Heart left ventricle (tissue), 16 donors: Measurements from ENCODE around the gene ALK. TPM values are rescaled to one million over a fixed set of nuclear protein-coding genes. Genes with fewer than 3 reads are reported as not detected.

ENCODE experiments used
- ATAC-seq, 4 donors: fragments of 200-7000 bp; cut with Tn5 transposase; one replicate each; pipeline ENCODE4 v1.9.1; 2020 to 2022; ENCODE audit warnings: moderate library complexity in 4 of 4, mild to moderate bottlenecking in 3 of 4, moderate number of reproducible peaks in 1 of 4
- DNase-seq, 5 donors: peaks; one replicate each; pipeline ENCODE4 v3.0.0-alpha.2; 2020
- H3K27ac ChIP-seq, 12 donors: fragments of 200-600 bp; sonication (generic) in 4 of 12; one replicate each; pipeline versions ENCODE4 v1.5.0 to v1.8.0; 2016 to 2022; ENCODE audit warnings: mild to moderate bottlenecking in 2 of 12
- H3K27me3 ChIP-seq, 9 donors: fragments of 200-600 bp; sonication (generic) in 2 of 9; one replicate each; pipeline versions ENCODE4 v1.5.1 to v1.8.0; 2016 to 2022; ENCODE audit warnings: mild to moderate bottlenecking in 3 of 9
- H3K36me3 ChIP-seq, 9 donors: fragments of 200-600 bp; sonication (generic) in 2 of 9; one replicate each; pipeline versions ENCODE4 v1.5.0 to v1.8.0; 2018 to 2022; ENCODE audit warnings: mild to moderate bottlenecking in 2 of 9
- H3K4me1 ChIP-seq, 12 donors: fragments of 200-600 bp; sonication (generic) in 4 of 12; one replicate each; pipeline versions ENCODE4 v1.5.0 to v1.8.0; 2016 to 2022; ENCODE audit warnings: mild to moderate bottlenecking in 3 of 12
- H3K4me3 ChIP-seq, 12 donors: fragments of 200-600 bp; sonication (generic) in 4 of 12; one replicate each; pipeline versions ENCODE4 v1.5.0 to v1.8.0; 2017 to 2022; ENCODE audit warnings: mild to moderate bottlenecking in 9 of 12, moderate library complexity in 4 of 12
- H3K9me3 ChIP-seq, 12 donors: fragments of 200-600 bp; sonication (generic) in 4 of 12; one replicate each; pipeline versions ENCODE4 v1.5.0 to v1.8.0; 2016 to 2022; ENCODE audit warnings: mild to moderate bottlenecking in 1 of 12
- CTCF ChIP-seq, 12 donors: fragments of 200-600 bp; sonication (generic) in 4 of 12; IDR thresholded peaks; one replicate each; pipeline versions ENCODE4 v1.5.0 to v1.8.0; 2018 to 2022; ENCODE audit warnings: antibody characterized with exemption in 12 of 12, mild to moderate bottlenecking in 5 of 12
- POLR2A ChIP-seq, 2 donors: fragments of 450-650 bp; IDR thresholded peaks; one replicate each; pipeline ENCODE4 v1.6.1; 2017; ENCODE audit warnings: antibody characterized with exemption in 2 of 2, mild to moderate bottlenecking in 2 of 2, moderate library complexity in 2 of 2
- WGBS, 4 donors: extraction: QIAGEN DNeasy Blood & Tissue Kit in 2 of 4; methylation state at CpG; one replicate each; pipeline versions ENCODE4 v1.1.5 to v1.1.7; 2013 to 2018; 5-methylcytosine and 5-hydroxymethylcytosine counted together
- intact Hi-C, 10 donors: fragments of 100-400 bp; cut with DNase I; formaldehyde crosslinking; loops; one replicate each; pipeline versions ENCODE4 v1.11.1 to v1.14.2; 2022
- polyA plus RNA-seq, 2 donors: library from polyadenylated mRNA; stranded (reverse); fragments of 200-250 nt; gene quantifications; one replicate each; pipeline ENCODE4 v1.2.3, GENCODE V29; 2013
- total RNA-seq, 9 donors: library from RNA; depleted of rRNA in 2 of 9; stranded (reverse); fragments of >200 nt in 2 of 9; fragmentation: NEBNext Ultra II Directional in 3 of 9; extraction: Animal tissue kit (Norgen Biotek cat#: 25700) in 3 of 9; gene quantifications; one replicate each; pipeline versions ENCODE4 v1.1.0 to v1.2.4, GENCODE V29; 2016 to 2023
- donor health status: ischemic (EF 13 %, LVEDD 7.1; RV severe dilation, severe dysfunction).
- donor health status: healthy with polysubstance abuse.
- donor health status: DM: no; HTN: yes; CAD: no.
- donor health status: DM: no; HTN: no; CAD: no.
- donor health status: ischemic (EF 25% LVEDD 6.9; RV normal size, moderate dysfunction).
- donor health status: ischemic (EF 25% LVEDD 5.7; RV mildly dilated, moderate dysfunction).
- donor health status: healthy.
- donor health status: DM: yes; HTN: yes; CAD: no.
- donor health status: ischemic (EF 35%, LVEDD 5.7; RV mildly dilated, moderate dysfunction).
- donor health status: nonischemic (EF 11% LVEDD 7.7; RV severe dilation, severe dysfunction).
- donor health status: DM: yes; HTN: yes; CAD: no.
- donor health status: PGD.
- donor health status: ischemic (EF 29% LVEDD 5.4; RV normal size, mild dysfunction).
- donor health status: nonischemic (EF 23%, LVEDD 6.1; RV moderate dilation, normal function).

ALK gene
- total and polyA plus RNA-seq, 11 donors, result 0.05 to 0.50 (median 0.13) TPM; not detected in 5

- H3K4me1 ChIP-seq, result no peaks in the 10 kb centered on the region
- H3K4me3 ChIP-seq, result no peak overlapping the region
- intact Hi-C loops, result no loop called here
- TF ChIP-seq POLR2A (IDR thresholded peaks at IDR 0.05) (no peak), CTCF (IDR thresholded peaks at IDR 0.05) (no peak)
- no peaks in the 10 kb centered on the region for H3K27me3 ChIP-seq
- 44 to 68% (median 50%) methylated on average over 2 of the region's 2 CpGs for WGBS, 4 donors
- ATAC-seq (no peak), DNase-seq (no peak)
- no peaks in the 10 kb centered on the region for H3K36me3 ChIP-seq
- H3K27ac ChIP-seq, result no peak overlapping the region
- H3K9me3 ChIP-seq, result no peaks in the 10 kb centered on the region
Observed at GRCh38 chr2:29725610-29726009, 195.8 kb downstream of the ALK start.

GRCh38 chr2:29724282-29724681 is 197.1 kb downstream of the ALK start:
- Histone ChIP-seq H3K27ac (no peak overlapping the region), H3K36me3 (no peaks in the 10 kb centered on the region), H3K4me1 (no peaks in the 10 kb centered on the region), H3K9me3 (no peaks in the 10 kb centered on the region), H3K4me3 (no peak overlapping the region), H3K27me3 (no peaks in the 10 kb centered on the region)
- intact Hi-C loops, result no loop called here
- WGBS, 4 donors, result 90 to 94% (median 92%) methylated on average over 3 of the region's 3 CpGs
- no peak for TF ChIP-seq POLR2A (IDR thresholded peaks at IDR 0.05)
- no peak for TF ChIP-seq CTCF (IDR thresholded peaks at IDR 0.05)
- DNase-seq (no peak), ATAC-seq (no peak)

GRCh38 chr2:29723255-29724001 is 198.0 kb downstream of the ALK start:
- H3K36me3 ChIP-seq, result no peaks in the 10 kb centered on the region
- no peak overlapping the region for H3K27ac ChIP-seq
- H3K27me3 ChIP-seq, result no peaks in the 10 kb centered on the region
- H3K4me1 ChIP-seq, result no peaks in the 10 kb centered on the region
- 54 to 70% (median 65%) methylated on average over 7 of the region's 7 CpGs for WGBS, 4 donors
- no peak for ATAC-seq
- TF ChIP-seq CTCF (IDR thresholded peaks at IDR 0.05), result no peak
- no peak for TF ChIP-seq POLR2A (IDR thresholded peaks at IDR 0.05)
- H3K4me3 ChIP-seq, result no peak overlapping the region
- intact Hi-C loops, result no loop called here
- no peak for DNase-seq
- H3K9me3 ChIP-seq, result no peaks in the 10 kb centered on the region

- no peaks in the 10 kb centered on the region for H3K36me3 ChIP-seq
- 58 to 68% (median 62%) methylated on average over 3 of the region's 3 CpGs for WGBS, 4 donors
- no peak overlapping the region for H3K4me3 ChIP-seq
- H3K27me3 ChIP-seq, result no peaks in the 10 kb centered on the region
- DNase-seq (no peak), ATAC-seq (no peak)
- no peaks in the 10 kb centered on the region for H3K9me3 ChIP-seq
- TF ChIP-seq POLR2A (IDR thresholded peaks at IDR 0.05) (no peak), CTCF (IDR thresholded peaks at IDR 0.05) (no peak)
- no peaks in the 10 kb centered on the region for H3K4me1 ChIP-seq
- no peak overlapping the region for H3K27ac ChIP-seq
- intact Hi-C loops, result no loop called here
Observed at GRCh38 chr2:29719639-29720038, 201.7 kb downstream of the ALK start.
